Omental fat pad (tissue), 4 donors: ENCODE measurements around the gene REXO1. TPM values are rescaled to one million over a fixed set of nuclear protein-coding genes. Genes with fewer than 3 reads are reported as not detected.
A peak's percentile ranks its signal among the peaks of the same experiment; 100 is the strongest.

Experiments
- ATAC-seq: fragments of 150-250 bp; one replicate; pipeline ENCODE4 v1.9.1; 2016; ENCODE audit warnings: mild to moderate bottlenecking, moderate library complexity; ENCODE audit not compliant: low FRiP score
- DNase-seq: peaks from one replicate; pipeline ENCODE4 v3.0.0-alpha.2; 2019; ENCODE audit warnings: low spot score
- total RNA-seq, 4 donors: library from RNA; depleted of rRNA; stranded (reverse); fragments of >200 nt; gene quantifications; one replicate each; pipeline ENCODE4 v1.1.0, GENCODE V29; 2016
- TF ChIP-seq, protein P1 (sequence below), 3 donors: fragments of 450-650 bp; IDR thresholded peaks; one replicate each; pipeline ENCODE4 v1.5.1; 2016 to 2017; ENCODE audit warnings: antibody characterized with exemption in 3 of 3, mild to moderate bottlenecking in 3 of 3, moderate library complexity in 2 of 3

REXO1 gene
- total RNA-seq, 4 donors from 2014 or later, result 17.0 to 31.3 (median 19.6) TPM

- TF ChIP-seq, protein P1, sequence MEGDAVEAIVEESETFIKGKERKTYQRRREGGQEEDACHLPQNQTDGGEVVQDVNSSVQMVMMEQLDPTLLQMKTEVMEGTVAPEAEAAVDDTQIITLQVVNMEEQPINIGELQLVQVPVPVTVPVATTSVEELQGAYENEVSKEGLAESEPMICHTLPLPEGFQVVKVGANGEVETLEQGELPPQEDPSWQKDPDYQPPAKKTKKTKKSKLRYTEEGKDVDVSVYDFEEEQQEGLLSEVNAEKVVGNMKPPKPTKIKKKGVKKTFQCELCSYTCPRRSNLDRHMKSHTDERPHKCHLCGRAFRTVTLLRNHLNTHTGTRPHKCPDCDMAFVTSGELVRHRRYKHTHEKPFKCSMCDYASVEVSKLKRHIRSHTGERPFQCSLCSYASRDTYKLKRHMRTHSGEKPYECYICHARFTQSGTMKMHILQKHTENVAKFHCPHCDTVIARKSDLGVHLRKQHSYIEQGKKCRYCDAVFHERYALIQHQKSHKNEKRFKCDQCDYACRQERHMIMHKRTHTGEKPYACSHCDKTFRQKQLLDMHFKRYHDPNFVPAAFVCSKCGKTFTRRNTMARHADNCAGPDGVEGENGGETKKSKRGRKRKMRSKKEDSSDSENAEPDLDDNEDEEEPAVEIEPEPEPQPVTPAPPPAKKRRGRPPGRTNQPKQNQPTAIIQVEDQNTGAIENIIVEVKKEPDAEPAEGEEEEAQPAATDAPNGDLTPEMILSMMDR (IDR thresholded peaks at IDR 0.05), result no peak
- no peak for ATAC-seq
- DNase-seq, result no peak
These were observed 6.3 kb upstream of the REXO1 start for GRCh38 chr19:1854542-1855039.

GRCh38 chr19:1854039-1854541, 5.8 kb upstream of the REXO1 start:
- ATAC-seq (no peak), DNase-seq (no peak)

GRCh38 chr19:1853295-1854038, 5.2 kb upstream of the REXO1 start:
- TF ChIP-seq, protein P1 (IDR thresholded peaks at IDR 0.05), result peak in 1 of 3 donors; percentile 42
- DNase-seq, result peak; percentile 66
- peak; percentile 3 for ATAC-seq

More at GRCh38 chr19:1854039-1854541, 5.8 kb upstream of the REXO1 start:
- TF ChIP-seq, protein P1 (IDR thresholded peaks at IDR 0.05), result no peak

GRCh38 chr19:1852581-1853128, 4.4 kb upstream of the REXO1 start:
- ATAC-seq, result no peak
- TF ChIP-seq, protein P1 (IDR thresholded peaks at IDR 0.05), result no peak
- no peak for DNase-seq

- TF ChIP-seq, protein P1 (IDR thresholded peaks at IDR 0.05), result no peak
- no peak for DNase-seq
- ATAC-seq, result no peak
These were observed 3.6 kb upstream of the REXO1 start for GRCh38 chr19:1851654-1852580.

- DNase-seq, result no peak
- TF ChIP-seq, protein P1 (IDR thresholded peaks at IDR 0.05), result no peak
- ATAC-seq, result no peak
These were observed 2.7 kb upstream of the REXO1 start for GRCh38 chr19:1850809-1851653.
